ENCODE data around the gene GNB1L. TPM values are rescaled to one million over a fixed set of nuclear protein-coding genes. Genes with fewer than 3 reads are reported as not detected.

GNB1L gene
- polyA plus RNA-seq, 1 donor from 2014 or later, result 16.5 TPM

DNA sequence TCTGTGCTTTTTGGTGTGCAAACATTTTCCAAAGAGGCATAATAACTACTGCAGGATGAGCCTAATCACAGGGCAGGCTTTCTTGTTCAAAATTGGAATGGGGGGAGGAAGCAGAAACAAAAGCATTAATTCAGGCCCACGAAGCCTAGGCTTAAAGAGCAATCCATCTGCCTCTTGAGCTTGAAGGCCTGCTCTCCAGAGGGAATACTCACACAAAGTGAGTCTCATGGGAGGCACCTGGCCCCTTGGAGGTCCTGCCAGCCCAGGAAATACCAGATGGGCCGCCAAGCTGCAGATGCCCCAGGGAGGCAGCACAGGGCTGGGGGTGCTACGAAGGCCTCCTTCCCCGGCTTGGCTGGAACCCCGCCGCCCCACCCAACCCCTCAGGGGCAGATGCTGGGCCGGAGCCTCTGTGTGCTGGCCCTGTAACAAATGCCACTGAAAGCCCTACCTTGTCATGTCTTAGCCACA, 47.6 kb upstream of the GNB1L start:
- H3K27me3 ChIP-seq (ENCODE audit: insufficient read depth, low read depth, low read length), result no peaks in the 10 kb centered on the region
- TF ChIP-seq SMC3 (conservative IDR thresholded peaks at IDR 0.05; ENCODE audit: poor library complexity) (no peak), MXI1 (conservative IDR thresholded peaks at IDR 0.05; ENCODE audit: poor library complexity, severe bottlenecking) (no peak), TAF1 (IDR thresholded peaks at IDR 0.05; ENCODE audit: low read depth) (no peak), EP300 (conservative IDR thresholded peaks at IDR 0.05; ENCODE audit: poor library complexity, severe bottlenecking) (no peak), POLR2AphosphoS5 (IDR thresholded peaks at IDR 0.05) (no peak), REST (IDR thresholded peaks at IDR 0.05; ENCODE audit: borderline replicate concordance) (no peak)
- TF ChIP-seq, protein P1, sequence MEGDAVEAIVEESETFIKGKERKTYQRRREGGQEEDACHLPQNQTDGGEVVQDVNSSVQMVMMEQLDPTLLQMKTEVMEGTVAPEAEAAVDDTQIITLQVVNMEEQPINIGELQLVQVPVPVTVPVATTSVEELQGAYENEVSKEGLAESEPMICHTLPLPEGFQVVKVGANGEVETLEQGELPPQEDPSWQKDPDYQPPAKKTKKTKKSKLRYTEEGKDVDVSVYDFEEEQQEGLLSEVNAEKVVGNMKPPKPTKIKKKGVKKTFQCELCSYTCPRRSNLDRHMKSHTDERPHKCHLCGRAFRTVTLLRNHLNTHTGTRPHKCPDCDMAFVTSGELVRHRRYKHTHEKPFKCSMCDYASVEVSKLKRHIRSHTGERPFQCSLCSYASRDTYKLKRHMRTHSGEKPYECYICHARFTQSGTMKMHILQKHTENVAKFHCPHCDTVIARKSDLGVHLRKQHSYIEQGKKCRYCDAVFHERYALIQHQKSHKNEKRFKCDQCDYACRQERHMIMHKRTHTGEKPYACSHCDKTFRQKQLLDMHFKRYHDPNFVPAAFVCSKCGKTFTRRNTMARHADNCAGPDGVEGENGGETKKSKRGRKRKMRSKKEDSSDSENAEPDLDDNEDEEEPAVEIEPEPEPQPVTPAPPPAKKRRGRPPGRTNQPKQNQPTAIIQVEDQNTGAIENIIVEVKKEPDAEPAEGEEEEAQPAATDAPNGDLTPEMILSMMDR (IDR thresholded peaks at IDR 0.05; ENCODE audit: poor library complexity, severe bottlenecking), result no peak
- no peak overlapping the region for H3K9ac ChIP-seq (ENCODE audit: low read length)
- H3F3A ChIP-seq (ENCODE audit: insufficient read depth, low read length, poor library complexity, severe bottlenecking), result no peaks in the 10 kb centered on the region
- H3K27ac ChIP-seq (ENCODE audit: low read length), result no peak overlapping the region
- H4K20me1 ChIP-seq (ENCODE audit: insufficient read depth), result no peaks in the 10 kb centered on the region
- H3K9me3 ChIP-seq (ENCODE audit: low read length), result no peaks in the 10 kb centered on the region
- no peak overlapping the region for H3K4me3 ChIP-seq (ENCODE audit: low read length)
- H2AFZ ChIP-seq (ENCODE audit: low read depth, low read length), result no peak overlapping the region
- H3K79me2 ChIP-seq (replicated peaks; ENCODE audit: insufficient read depth, low read length), result no peaks in the 10 kb centered on the region
- no peak overlapping the region for H3K4me2 ChIP-seq (ENCODE audit: low read length)
- no peaks in the 10 kb centered on the region for H3K36me3 ChIP-seq (ENCODE audit: insufficient read depth, low read length)
- no peaks in the 10 kb centered on the region for H3K9me2 ChIP-seq (ENCODE audit: insufficient read depth, low read length)

GRCh38 chr22:19901577-19902244, 47.0 kb upstream of the GNB1L start:
- H3K9me2 ChIP-seq (ENCODE audit: insufficient read depth, low read length), result no peaks in the 10 kb centered on the region
- no peaks in the 10 kb centered on the region for H3K36me3 ChIP-seq (ENCODE audit: insufficient read depth, low read length)
- no peak overlapping the region for H3K4me2 ChIP-seq (ENCODE audit: low read length)
- H3K79me2 ChIP-seq (replicated peaks; ENCODE audit: insufficient read depth, low read length), result no peaks in the 10 kb centered on the region
- H2AFZ ChIP-seq (ENCODE audit: low read depth, low read length), result no peak overlapping the region
- no peaks in the 10 kb centered on the region for H3F3A ChIP-seq (ENCODE audit: insufficient read depth, low read length, poor library complexity, severe bottlenecking)
- no peak overlapping the region for H3K9ac ChIP-seq (ENCODE audit: low read length)
- TF ChIP-seq, protein P1 (IDR thresholded peaks at IDR 0.05; ENCODE audit: poor library complexity, severe bottlenecking), result no peak
- TF ChIP-seq TAF1 (IDR thresholded peaks at IDR 0.05; ENCODE audit: low read depth), result no peak
- no peak for TF ChIP-seq EZH2 (IDR thresholded peaks at IDR 0.05; ENCODE audit: borderline replicate concordance, insufficient read depth, low read length, poor library complexity, severe bottlenecking)
- no peak for TF ChIP-seq POLR2AphosphoS5 (IDR thresholded peaks at IDR 0.05)
- no peak for TF ChIP-seq MXI1 (conservative IDR thresholded peaks at IDR 0.05; ENCODE audit: poor library complexity, severe bottlenecking)
- no peak for TF ChIP-seq REST (IDR thresholded peaks at IDR 0.05; ENCODE audit: borderline replicate concordance)
- no peak for TF ChIP-seq RAD21 (conservative IDR thresholded peaks at IDR 0.05)
- no peak for TF ChIP-seq EP300 (conservative IDR thresholded peaks at IDR 0.05; ENCODE audit: poor library complexity, severe bottlenecking)
- no peak for TF ChIP-seq SMC3 (conservative IDR thresholded peaks at IDR 0.05; ENCODE audit: poor library complexity)
- H3K27me3 ChIP-seq (ENCODE audit: insufficient read depth, low read depth, low read length), result no peaks in the 10 kb centered on the region
- no peaks in the 10 kb centered on the region for H3K9me3 ChIP-seq (ENCODE audit: low read length)
- H3K4me3 ChIP-seq (ENCODE audit: low read length), result no peak overlapping the region
- H3K27ac ChIP-seq (ENCODE audit: low read length), result no peak overlapping the region
- no peaks in the 10 kb centered on the region for H4K20me1 ChIP-seq (ENCODE audit: insufficient read depth)
